K562 (cell line): ENCODE data around the gene ANO10. TPM values are rescaled to one million over a fixed set of nuclear protein-coding genes. Genes with fewer than 3 reads are reported as not detected.

ENCODE experiments used
- ATAC-seq: fragments of 200-7000 bp; cut with Tn5 transposase; 3 replicates; pipeline ENCODE4 v1.9.1; 2020; ENCODE audit warnings: moderate library complexity
- BruUV-seq: library from RNA; stranded (reverse); fragments of 400-500 nt; replicated peaks from 2 replicates; lab custom pipeline; 2021; lab: Mats Ljungman, UMichigan
- CTCF ChIA-PET: fragments of 300-600 bp; formaldehyde crosslinking; extraction: SDS; loops from one replicate; lab custom pipeline; 2021; ENCODE audit warnings: low intra/inter-chr PET ratio; lab: Yijun Ruan, JAX
- POLR2A ChIA-PET: fragments of 300-600, 350-650 bp; sonication (Branson Sonifier 250); formaldehyde crosslinking; extraction: SDS; loops from one replicate; lab custom pipeline; 2021; ENCODE audit warnings: antibody characterized with exemption, inconsistent platforms; lab: Yijun Ruan, JAX
- DNase-seq, 4 experiments: peaks; one replicate each; pipeline versions ENCODE4 v3.0.0 to v3.0.0-alpha.2; 2011 to 2018; ENCODE audit warnings: low spot score in 3 of 4, mixed read lengths in 3 of 4; ENCODE audit errors: extremely low read depth in 1 of 4
- FAIRE-seq: peaks from 2 replicates; lab custom pipeline; 2011; peaks lifted over from hg19 to GRCh38; lab: Jason Lieb, UNC
- H2AFZ ChIP-seq: 2 replicates; pipeline ENCODE4 v1.6.0; 2011; ENCODE audit warnings: low read depth, low read length, control low read depth, inconsistent platforms
- H3K27ac ChIP-seq: fragments of 200-600 bp; 3 replicates; pipeline ENCODE4 v1.8.0; 2011; ENCODE audit warnings: low read depth, mild to moderate bottlenecking, control low read depth, inconsistent platforms, low read length, moderate library complexity, mixed read lengths; ENCODE audit errors: extremely low read depth
- H3K27me3 ChIP-seq, 2 experiments: fragments of 300-600 bp in 1 of 2; 2 replicates in 1 of 2; 3 replicates in 1 of 2; pipeline versions ENCODE4 v1.6.0 to v1.8.0; 2011; ENCODE audit warnings: inconsistent platforms in 2 of 2, low read length in 2 of 2, mild to moderate bottlenecking in 1 of 2, mixed read lengths in 1 of 2, moderate library complexity in 1 of 2; ENCODE audit not compliant: control insufficient read depth in 2 of 2, insufficient read depth in 2 of 2
- H3K36me3 ChIP-seq: fragments of 300-600 bp; 3 replicates; pipeline ENCODE4 v1.8.0; 2011; ENCODE audit warnings: mild to moderate bottlenecking, low read length, inconsistent platforms; ENCODE audit not compliant: control insufficient read depth, insufficient read depth
- H3K4me1 ChIP-seq, 2 experiments: fragments of 200-600 bp in 1 of 2; replicated peaks in 1 of 2; 2 replicates in 1 of 2; 3 replicates in 1 of 2; pipeline versions ENCODE4 v1.5.1 to v1.8.0; 2011; ENCODE audit warnings: inconsistent platforms in 2 of 2, low read length in 2 of 2, mild to moderate bottlenecking in 1 of 2, mixed read lengths in 1 of 2, moderate library complexity in 1 of 2; ENCODE audit not compliant: control insufficient read depth in 2 of 2, insufficient read depth in 2 of 2
- H3K4me2 ChIP-seq: 2 replicates; pipeline ENCODE4 v1.6.1; 2011; ENCODE audit warnings: low read length, control low read depth, inconsistent platforms, mixed read lengths; ENCODE audit not compliant: insufficient read depth
- H3K4me3 ChIP-seq: fragments of 200-600 bp; sonication (generic), shearing (Covaris generic); 2 replicates; pipeline ENCODE4 v1.5.1; 2016; ENCODE audit warnings: control low read depth, inconsistent platforms
- H3K79me2 ChIP-seq: fragments of 200-600 bp; 3 replicates; pipeline ENCODE4 v1.8.0; 2011; ENCODE audit warnings: low read length, inconsistent platforms; ENCODE audit not compliant: control insufficient read depth, insufficient read depth
- H3K9ac ChIP-seq, 2 experiments: 2 replicates each; pipeline versions ENCODE4 v1.6.0 to v1.6.1; 2011; ENCODE audit warnings: low read depth in 2 of 2, low read length in 2 of 2, control low read depth in 1 of 2, inconsistent platforms in 1 of 2, mild to moderate bottlenecking in 1 of 2, mixed read lengths in 1 of 2; ENCODE audit not compliant: insufficient read depth in 1 of 2
- H3K9me1 ChIP-seq: one replicate; pipeline ENCODE4 v1.6.0; 2011; ENCODE audit warnings: inconsistent platforms, mild to moderate bottlenecking, low read length, moderate library complexity; ENCODE audit not compliant: control insufficient read depth, insufficient read depth
- H3K9me3 ChIP-seq: replicated peaks from 2 replicates; pipeline ENCODE4 v1.5.1; 2011; ENCODE audit warnings: low read depth, low read length, inconsistent platforms; ENCODE audit not compliant: control insufficient read depth, insufficient read depth
- H4K20me1 ChIP-seq: replicated peaks from 2 replicates; pipeline ENCODE4 v1.6.1; 2011; ENCODE audit warnings: low read length, inconsistent platforms, mixed read lengths; ENCODE audit not compliant: control insufficient read depth, insufficient read depth
- NFYB ChIP-seq: IDR thresholded peaks from 2 replicates; pipeline ENCODE4 v1.6.1; 2011; ENCODE audit warnings: mild to moderate bottlenecking, moderate library complexity; ENCODE audit not compliant: insufficient read length; ENCODE audit errors: extremely low read depth
- RNF2 ChIP-seq: sonication (generic); IDR thresholded peaks from 2 replicates; pipeline ENCODE4 v1.6.1; 2016
- WHSC1 ChIP-seq: IDR thresholded peaks from one replicate; pipeline ENCODE4 v1.6.1; 2012; ENCODE audit warnings: low read length, control low read depth, inconsistent platforms
- ZNF280A ChIP-seq: fragments of 450-650 bp; IDR thresholded peaks from 2 replicates; pipeline ENCODE4 v1.6.1; 2018; ENCODE audit warnings: mild to moderate bottlenecking, low read depth; ENCODE audit not compliant: partially characterized antibody
- ZNF408 ChIP-seq: fragments of 250-450 bp; sonication (Bioruptor Pico); IDR thresholded peaks from 2 replicates; pipeline ENCODE4 v1.4.0; 2020; ENCODE audit warnings: low read depth, mild to moderate bottlenecking, moderate library complexity
- ZNF75A ChIP-seq: fragments of 450-650 bp; formaldehyde crosslinking; IDR thresholded peaks from 2 replicates; pipeline ENCODE4 v1.4.0; 2020; ENCODE audit warnings: mild to moderate bottlenecking
- WGBS: fragments of 100-300 bp; shearing (Covaris generic); methylation state at CpG from one replicate; pipeline ENCODE4 v1.1.6; 2016; ENCODE audit warnings: low coverage, mixed read lengths; ENCODE audit not compliant: insufficient coverage; ENCODE audit errors: missing lambda C conversion rate; 5-methylcytosine and 5-hydroxymethylcytosine counted together
- in situ Hi-C: fragments of 300-500 bp; cut with MboI; formaldehyde crosslinking; loops from 4 replicates; pipeline ENCODE4 v1.15.0; 2018; ENCODE audit warnings: inconsistent platforms, mixed read lengths
- intact Hi-C: fragments of 100-400 bp; cut with micrococcal nuclease; formaldehyde crosslinking; loops from 2 replicates; pipeline ENCODE4 v1.14.2; 2022
- polyA plus RNA-seq, 8 experiments: library from polyadenylated mRNA; depleted of rRNA in 4 of 8; stranded (reverse) in 5 of 8; unstranded in 3 of 8; fragments of >200 nt; fragmentation: Nextera tagmentation in 2 of 8; fragmentation: Illumina TruSeq in 1 of 8; extraction: Ambion mirVana in 2 of 8; extraction: Trizol in 1 of 8; gene quantifications; 2 replicates each; pipeline versions ENCODE4 v1.2.1 to v1.2.3, GENCODE V29; 2011 to 2014; ENCODE audit warnings: inconsistent platforms in 1 of 8, missing spikeins in 1 of 8
- total RNA-seq, 7 experiments: library from RNA; depleted of rRNA in 6 of 7; stranded (reverse); fragments of >200 nt in 6 of 7; fragmentation: Illumina TruSeq in 2 of 7; extraction: Trizol in 2 of 7; gene quantifications; 2 replicates each; pipeline versions ENCODE4 v1.2.1 to v1.2.3, GENCODE V29; 2011 to 2021; ENCODE audit warnings: low replicate concordance in 1 of 7
- TF ChIP-seq, protein P1 (sequence below), 2 experiments: fragments of 450-650 bp; formaldehyde crosslinking in 1 of 2; IDR thresholded peaks; 2 replicates each; pipeline versions ENCODE4 v1.4.0 to v1.6.1; 2014 to 2020; ENCODE audit warnings: mild to moderate bottlenecking in 2 of 2, borderline replicate concordance in 1 of 2, low read depth in 1 of 2

ANO10 gene
- total and polyA plus RNA-seq, 9 of the 15 experiments (the other 6 are each of a cell fraction or from before 2014, with no cell fraction given): 6.4 to 46.0 (median 32.3) TPM

DNA sequence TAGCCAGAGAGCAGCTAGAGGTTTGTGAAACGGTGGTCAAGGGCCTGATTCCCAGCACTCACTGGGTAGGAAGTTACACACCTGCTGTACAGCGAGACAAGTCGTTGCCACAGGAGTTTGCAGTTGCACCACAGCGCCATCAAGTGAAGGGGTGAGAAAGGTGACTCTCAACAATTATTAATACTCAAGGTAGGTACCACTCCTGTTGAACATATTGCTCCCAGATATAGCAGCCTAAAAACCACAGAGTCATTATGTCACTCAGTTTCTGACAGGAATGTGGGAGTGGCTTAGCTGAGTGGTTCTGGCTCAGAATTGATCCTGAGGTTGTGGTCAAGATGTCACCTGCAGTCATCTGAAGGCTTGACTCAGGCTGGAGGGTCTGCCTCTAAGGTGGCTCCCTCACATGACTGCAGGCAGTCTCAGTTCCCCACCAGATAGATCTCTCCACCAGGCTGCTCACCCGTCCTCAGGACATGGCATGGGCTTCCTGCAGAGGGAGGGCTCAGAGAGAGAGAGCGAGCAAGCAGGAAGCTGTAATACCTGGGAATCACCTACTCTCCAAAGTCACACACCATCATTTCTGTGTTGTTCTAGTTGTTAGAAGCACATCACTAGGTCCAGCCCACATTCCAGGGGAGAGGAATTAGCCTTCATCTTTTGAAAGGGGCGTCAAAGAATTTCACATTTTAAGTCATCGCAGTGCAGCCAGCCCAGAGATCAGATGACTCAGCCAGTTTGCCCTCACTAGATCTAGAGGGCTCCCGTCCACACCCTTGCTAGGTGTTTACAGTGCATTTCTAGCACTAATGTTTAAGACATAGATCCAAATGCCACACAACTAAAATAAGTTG is 17.0 kb upstream of the ANO10 start:
- CTCF ChIA-PET: interaction anchor here (0.7 to 1.3 kb wide), 3 partner anchors 48 to 95 kb away, joined by 3 to 4 read pairs (median 4); no protein-coding TSS in a partner anchor
- no peaks in the 10 kb centered on the region for H3K36me3 ChIP-seq
- in situ Hi-C loops (loop anchor here (5.0 kb wide), 1 partner anchor 92 kb away; no protein-coding TSS in a partner anchor), intact Hi-C loops (loop anchor here (1.0 to 5.0 kb wide), 4 partner anchors 52 to 477 kb away; partner anchors contain the start of gene ABHD5)
- 0 out of 2 replicates have a peak overlapping the region, but pooled peaks have one; percentile 1 for H3K4me3 ChIP-seq
- H3K79me2 ChIP-seq: no peaks in the 10 kb centered on the region
- peak; percentile 66 to 92 (median 75) for DNase-seq
- peak overlapping the region; percentile 24 to 53; a peak in 3 of 4 replicates for H3K9ac ChIP-seq
- H3K9me1 ChIP-seq: no peaks in the 10 kb centered on the region
- H3K27me3 ChIP-seq: no peaks in the 10 kb centered on the region
- BruUV-seq: no TSS peak
- POLR2A ChIA-PET: interaction anchor here (0.7 to 1.8 kb wide), 5 partner anchors 11 to 667 kb away, joined by 3 to 7 read pairs (median 4); partner anchors contain the start of gene ABHD5
- H3K4me1 ChIP-seq: peaks cover 10 to 24% of the 10 kb centered on the region in 2 experiments; a peak in 4 of 5 replicates
- no peaks in the 10 kb centered on the region for H3K9me3 ChIP-seq
- WGBS: 4% methylated on average over 9 of the region's 9 CpGs
- H4K20me1 ChIP-seq: no peaks in the 10 kb centered on the region
- H3K27ac ChIP-seq: peak overlapping the region; percentile 67
- H3K4me2 ChIP-seq: peak overlapping the region; percentile 88
- H2AFZ ChIP-seq: peak overlapping the region; percentile 85
- peak; percentile 90 for ATAC-seq
- peak; percentile 98 for FAIRE-seq
- TF ChIP-seq RNF2 (no peak), ZNF408 (CRISPR knock-in tag) (no peak), ZNF75A (CRISPR knock-in tag) (no peak), WHSC1 (no peak), NFYB (no peak), ZNF280A (no peak)
- TF ChIP-seq, protein P1, sequence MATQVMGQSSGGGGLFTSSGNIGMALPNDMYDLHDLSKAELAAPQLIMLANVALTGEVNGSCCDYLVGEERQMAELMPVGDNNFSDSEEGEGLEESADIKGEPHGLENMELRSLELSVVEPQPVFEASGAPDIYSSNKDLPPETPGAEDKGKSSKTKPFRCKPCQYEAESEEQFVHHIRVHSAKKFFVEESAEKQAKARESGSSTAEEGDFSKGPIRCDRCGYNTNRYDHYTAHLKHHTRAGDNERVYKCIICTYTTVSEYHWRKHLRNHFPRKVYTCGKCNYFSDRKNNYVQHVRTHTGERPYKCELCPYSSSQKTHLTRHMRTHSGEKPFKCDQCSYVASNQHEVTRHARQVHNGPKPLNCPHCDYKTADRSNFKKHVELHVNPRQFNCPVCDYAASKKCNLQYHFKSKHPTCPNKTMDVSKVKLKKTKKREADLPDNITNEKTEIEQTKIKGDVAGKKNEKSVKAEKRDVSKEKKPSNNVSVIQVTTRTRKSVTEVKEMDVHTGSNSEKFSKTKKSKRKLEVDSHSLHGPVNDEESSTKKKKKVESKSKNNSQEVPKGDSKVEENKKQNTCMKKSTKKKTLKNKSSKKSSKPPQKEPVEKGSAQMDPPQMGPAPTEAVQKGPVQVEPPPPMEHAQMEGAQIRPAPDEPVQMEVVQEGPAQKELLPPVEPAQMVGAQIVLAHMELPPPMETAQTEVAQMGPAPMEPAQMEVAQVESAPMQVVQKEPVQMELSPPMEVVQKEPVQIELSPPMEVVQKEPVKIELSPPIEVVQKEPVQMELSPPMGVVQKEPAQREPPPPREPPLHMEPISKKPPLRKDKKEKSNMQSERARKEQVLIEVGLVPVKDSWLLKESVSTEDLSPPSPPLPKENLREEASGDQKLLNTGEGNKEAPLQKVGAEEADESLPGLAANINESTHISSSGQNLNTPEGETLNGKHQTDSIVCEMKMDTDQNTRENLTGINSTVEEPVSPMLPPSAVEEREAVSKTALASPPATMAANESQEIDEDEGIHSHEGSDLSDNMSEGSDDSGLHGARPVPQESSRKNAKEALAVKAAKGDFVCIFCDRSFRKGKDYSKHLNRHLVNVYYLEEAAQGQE (IDR thresholded peaks at IDR 0.05; ENCODE audit: borderline replicate concordance): peak; percentile 93
- TF ChIP-seq, protein P1 (CRISPR knock-in tag; IDR thresholded peaks at IDR 0.05; ENCODE audit: low read depth): no peak
